Uterus (tissue), 2 donors: ENCODE results near the gene CNDP2.

Experiments
- POLR2A ChIP-seq, 2 donors: fragments of 450-650 bp; IDR thresholded peaks; one replicate each; pipeline ENCODE4 v1.6.1; 2016; ENCODE audit warnings: antibody characterized with exemption in 2 of 2, mild to moderate bottlenecking in 1 of 2, moderate library complexity in 1 of 2
- TF ChIP-seq, protein P1 (sequence below), 4 experiments: fragments of 200-600 bp in 2 of 4; fragments of 450-650 bp in 2 of 4; sonication (generic) in 2 of 4; IDR thresholded peaks; one replicate each; pipeline ENCODE4 v1.5.1; 2016 to 2019; ENCODE audit warnings: antibody characterized with exemption in 4 of 4, mild to moderate bottlenecking in 2 of 4, moderate library complexity in 1 of 4

DNA sequence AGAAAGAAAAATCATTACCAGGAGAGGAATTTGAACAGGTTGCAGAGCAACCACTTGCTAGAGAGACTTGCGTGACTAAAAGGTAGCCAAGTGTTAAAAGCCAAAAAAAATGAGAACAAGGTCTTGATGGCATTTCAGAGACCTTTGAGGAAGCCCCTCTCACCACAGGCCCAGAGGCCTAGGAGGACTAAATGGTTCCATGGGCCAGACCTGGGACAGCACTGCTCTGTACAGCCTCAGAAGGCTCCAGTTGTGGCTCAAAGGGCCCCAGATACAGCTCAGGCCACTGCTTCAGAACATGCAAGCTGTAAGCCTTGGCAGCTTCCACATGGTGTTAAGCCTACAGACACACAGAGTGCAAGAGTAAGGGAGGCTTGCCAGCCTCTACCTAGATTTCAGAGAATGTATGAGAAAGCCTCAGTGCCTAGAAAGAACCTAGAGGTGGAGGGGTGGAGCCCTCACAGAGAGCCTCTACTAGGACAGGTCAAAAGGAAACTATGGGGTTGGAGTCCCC is 53.5 kb downstream of the CNDP2 start:
- TF ChIP-seq POLR2A (IDR thresholded peaks at IDR 0.05): no peak
- TF ChIP-seq, protein P1, sequence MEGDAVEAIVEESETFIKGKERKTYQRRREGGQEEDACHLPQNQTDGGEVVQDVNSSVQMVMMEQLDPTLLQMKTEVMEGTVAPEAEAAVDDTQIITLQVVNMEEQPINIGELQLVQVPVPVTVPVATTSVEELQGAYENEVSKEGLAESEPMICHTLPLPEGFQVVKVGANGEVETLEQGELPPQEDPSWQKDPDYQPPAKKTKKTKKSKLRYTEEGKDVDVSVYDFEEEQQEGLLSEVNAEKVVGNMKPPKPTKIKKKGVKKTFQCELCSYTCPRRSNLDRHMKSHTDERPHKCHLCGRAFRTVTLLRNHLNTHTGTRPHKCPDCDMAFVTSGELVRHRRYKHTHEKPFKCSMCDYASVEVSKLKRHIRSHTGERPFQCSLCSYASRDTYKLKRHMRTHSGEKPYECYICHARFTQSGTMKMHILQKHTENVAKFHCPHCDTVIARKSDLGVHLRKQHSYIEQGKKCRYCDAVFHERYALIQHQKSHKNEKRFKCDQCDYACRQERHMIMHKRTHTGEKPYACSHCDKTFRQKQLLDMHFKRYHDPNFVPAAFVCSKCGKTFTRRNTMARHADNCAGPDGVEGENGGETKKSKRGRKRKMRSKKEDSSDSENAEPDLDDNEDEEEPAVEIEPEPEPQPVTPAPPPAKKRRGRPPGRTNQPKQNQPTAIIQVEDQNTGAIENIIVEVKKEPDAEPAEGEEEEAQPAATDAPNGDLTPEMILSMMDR (IDR thresholded peaks at IDR 0.05): no peak
